Gastrocnemius medialis (tissue), 4 donors: Measurements from ENCODE around the gene NUBP1. TPM values are rescaled to one million over a fixed set of nuclear protein-coding genes. Genes with fewer than 3 reads are reported as not detected.

Source experiments
- ATAC-seq, 2 donors: fragments of 150-250 bp; one replicate each; pipeline ENCODE4 v1.9.1; 2016
- DNase-seq, 2 donors: peaks; one replicate each; pipeline ENCODE4 v3.0.0-alpha.2; 2019
- H3K27ac ChIP-seq, 4 donors: fragments of 200-600 bp; sonication (generic); 1 replicate in 1 of 4; 2 replicates in 3 of 4; pipeline ENCODE4 v1.5.1; 2016 to 2018; ENCODE audit warnings: mild to moderate bottlenecking in 2 of 4, moderate library complexity in 1 of 4
- H3K27me3 ChIP-seq, 3 donors: fragments of 200-600 bp; sonication (generic) in 2 of 3; 1 replicate in 1 of 3; 2 replicates in 2 of 3; pipeline versions ENCODE4 v1.5.1 to v1.6.0; 2016 to 2019; ENCODE audit warnings: mild to moderate bottlenecking in 1 of 3, moderate library complexity in 1 of 3
- H3K36me3 ChIP-seq, 2 donors: fragments of 200-600 bp; sonication (generic) in 1 of 2; one replicate each; pipeline ENCODE4 v1.5.1; 2017 to 2018
- H3K4me1 ChIP-seq, 2 donors: fragments of 200-600 bp; sonication (generic) in 1 of 2; one replicate each; pipeline ENCODE4 v1.5.1; 2016 to 2017; ENCODE audit warnings: mild to moderate bottlenecking in 2 of 2
- H3K4me3 ChIP-seq, 4 donors: fragments of 200-600 bp; sonication (generic) in 3 of 4; 1 replicate in 1 of 4; 2 replicates in 3 of 4; pipeline ENCODE4 v1.5.1; 2016 to 2019; ENCODE audit warnings: mild to moderate bottlenecking in 2 of 4
- H3K9me3 ChIP-seq, 3 donors: fragments of 200-600 bp; sonication (generic) in 2 of 3; 1 replicate in 1 of 3; 2 replicates in 2 of 3; pipeline ENCODE4 v1.5.1; 2016 to 2019
- POLR2A ChIP-seq, 2 donors: fragments of 450-650 bp; IDR thresholded peaks; one replicate each; pipeline ENCODE4 v1.6.1; 2017; ENCODE audit warnings: antibody characterized with exemption in 2 of 2, mild to moderate bottlenecking in 2 of 2, moderate library complexity in 2 of 2
- in situ Hi-C, 4 donors: fragments of 200-750 bp; cut with MboI; loops; one replicate each; pipeline versions ENCODE4 v1.15.0 to v1.8.0; 2017; ENCODE audit warnings: low sequenced_read_pairs in 4 of 4
- intact Hi-C: fragments of 100-400 bp; cut with DNase I; formaldehyde crosslinking; loops from one replicate; pipeline ENCODE4 v1.15.1; 2023; ENCODE audit warnings: low total_unique reads
- total RNA-seq, 4 donors: library from RNA; depleted of rRNA; stranded (reverse); fragments of >200 nt; gene quantifications; one replicate each; pipeline versions ENCODE4 v1.1.0 to v1.2.3, GENCODE V29; 2016
- TF ChIP-seq, protein P1 (sequence below), 5 experiments: fragments of 450-650 bp in 3 of 5; fragments of 200-600 bp in 2 of 5; sonication (generic) in 2 of 5; IDR thresholded peaks in 4 of 5; conservative IDR thresholded peaks in 1 of 5; 1 replicate in 4 of 5; 2 replicates in 1 of 5; pipeline ENCODE4 v1.5.1; 2016 to 2019; ENCODE audit warnings: antibody characterized with exemption in 5 of 5, mild to moderate bottlenecking in 3 of 5, moderate library complexity in 3 of 5

Gene NUBP1
- total RNA-seq, 4 donors from 2014 or later = 19.2 to 38.5 (median 26.9) TPM

GRCh38 chr16:10753670-10754069 lies 10.0 kb downstream of the NUBP1 start:
- H3K27me3 ChIP-seq = no peaks in the 10 kb centered on the region
- H3K36me3 ChIP-seq = peaks cover 0 to 87% of the 10 kb centered on the region in 2 donors
- no peaks in the 10 kb centered on the region for H3K4me1 ChIP-seq
- intact Hi-C loops = no loop called here
- DNase-seq (no peak), ATAC-seq (no peak)
- H3K9me3 ChIP-seq = no peaks in the 10 kb centered on the region
- in situ Hi-C loops = no loop called here
- no peak overlapping the region for H3K4me3 ChIP-seq
- TF ChIP-seq POLR2A (IDR thresholded peaks at IDR 0.05) = no peak
- TF ChIP-seq, protein P1, sequence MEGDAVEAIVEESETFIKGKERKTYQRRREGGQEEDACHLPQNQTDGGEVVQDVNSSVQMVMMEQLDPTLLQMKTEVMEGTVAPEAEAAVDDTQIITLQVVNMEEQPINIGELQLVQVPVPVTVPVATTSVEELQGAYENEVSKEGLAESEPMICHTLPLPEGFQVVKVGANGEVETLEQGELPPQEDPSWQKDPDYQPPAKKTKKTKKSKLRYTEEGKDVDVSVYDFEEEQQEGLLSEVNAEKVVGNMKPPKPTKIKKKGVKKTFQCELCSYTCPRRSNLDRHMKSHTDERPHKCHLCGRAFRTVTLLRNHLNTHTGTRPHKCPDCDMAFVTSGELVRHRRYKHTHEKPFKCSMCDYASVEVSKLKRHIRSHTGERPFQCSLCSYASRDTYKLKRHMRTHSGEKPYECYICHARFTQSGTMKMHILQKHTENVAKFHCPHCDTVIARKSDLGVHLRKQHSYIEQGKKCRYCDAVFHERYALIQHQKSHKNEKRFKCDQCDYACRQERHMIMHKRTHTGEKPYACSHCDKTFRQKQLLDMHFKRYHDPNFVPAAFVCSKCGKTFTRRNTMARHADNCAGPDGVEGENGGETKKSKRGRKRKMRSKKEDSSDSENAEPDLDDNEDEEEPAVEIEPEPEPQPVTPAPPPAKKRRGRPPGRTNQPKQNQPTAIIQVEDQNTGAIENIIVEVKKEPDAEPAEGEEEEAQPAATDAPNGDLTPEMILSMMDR (IDR thresholded peaks at IDR 0.05 in 4 of 5, conservative IDR thresholded peaks at IDR 0.05 in 1 of 5) = no peak
- H3K27ac ChIP-seq = no peak overlapping the region

DNA sequence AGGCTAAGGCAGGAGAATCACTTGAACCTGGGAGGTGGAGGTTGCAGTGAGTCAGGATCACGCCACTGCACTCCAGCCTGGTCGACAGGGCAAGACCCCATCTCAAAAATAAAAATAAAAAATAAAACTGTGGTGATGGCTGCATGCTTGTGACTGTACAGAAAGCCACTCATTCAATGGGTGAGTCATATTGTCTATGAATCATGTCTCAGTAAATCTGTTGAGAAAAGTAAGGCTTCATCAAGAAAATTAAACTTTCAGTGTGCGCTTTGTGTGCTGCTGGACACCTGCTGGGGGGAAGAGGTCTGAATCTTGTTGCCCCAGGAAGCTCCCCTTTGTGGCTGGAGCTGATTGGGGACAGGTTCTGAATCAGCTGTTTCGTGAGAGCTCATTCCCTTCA lies 11.3 kb downstream of the NUBP1 start:
- intact Hi-C loops (no loop called here), in situ Hi-C loops (no loop called here)
- no peak for DNase-seq
- no peak for ATAC-seq
- TF ChIP-seq POLR2A (IDR thresholded peaks at IDR 0.05) = no peak
- TF ChIP-seq, protein P1 (IDR thresholded peaks at IDR 0.05 in 4 of 5, conservative IDR thresholded peaks at IDR 0.05 in 1 of 5) = no peak
- Histone ChIP-seq H3K36me3 (peaks cover 0 to 94% of the 10 kb centered on the region in 2 donors), H3K27ac (no peak overlapping the region), H3K27me3 (no peaks in the 10 kb centered on the region), H3K9me3 (no peaks in the 10 kb centered on the region), H3K4me1 (no peaks in the 10 kb centered on the region), H3K4me3 (no peak overlapping the region)

DNA sequence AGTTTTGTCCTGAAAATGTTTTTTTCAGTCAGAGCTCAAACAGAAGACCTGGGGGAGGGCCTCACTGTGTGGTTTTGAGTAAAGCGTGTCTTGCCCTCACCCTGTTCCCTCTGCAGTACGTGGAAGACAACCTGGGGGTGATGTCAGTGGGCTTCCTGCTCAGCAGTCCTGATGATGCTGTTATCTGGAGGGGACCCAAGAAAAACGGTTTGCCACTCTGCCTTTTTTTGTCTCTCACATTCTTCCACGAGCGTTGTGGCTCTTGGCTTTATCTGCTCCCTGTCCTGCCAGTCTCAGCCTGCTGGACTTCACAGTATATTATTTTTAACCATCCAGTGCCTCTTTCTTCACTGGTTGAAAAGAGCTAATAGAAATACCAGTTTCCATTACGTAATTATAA lies 12.9 kb downstream of the NUBP1 start:
- peaks cover 0 to 100% of the 10 kb centered on the region in 2 donors for H3K36me3 ChIP-seq
- DNase-seq = no peak
- TF ChIP-seq POLR2A (IDR thresholded peaks at IDR 0.05) = no peak
- TF ChIP-seq, protein P1 (IDR thresholded peaks at IDR 0.05 in 4 of 5, conservative IDR thresholded peaks at IDR 0.05 in 1 of 5) = no peak

GRCh38 chr16:10760858-10761257 lies 17.2 kb downstream of the NUBP1 start:
- no peak overlapping the region for H3K4me3 ChIP-seq
- TF ChIP-seq POLR2A (IDR thresholded peaks at IDR 0.05) = no peak
- TF ChIP-seq, protein P1 (IDR thresholded peaks at IDR 0.05 in 4 of 5, conservative IDR thresholded peaks at IDR 0.05 in 1 of 5) = no peak
- no peaks in the 10 kb centered on the region for H3K9me3 ChIP-seq
- DNase-seq (no peak), ATAC-seq (no peak)
- intact Hi-C loops = no loop called here
- H3K36me3 ChIP-seq = peaks cover 0 to 94% of the 10 kb centered on the region in 2 donors
- in situ Hi-C loops = no loop called here
- no peak overlapping the region for H3K27ac ChIP-seq
- H3K4me1 ChIP-seq = no peaks in the 10 kb centered on the region
- H3K27me3 ChIP-seq = no peaks in the 10 kb centered on the region

More for the DNA sequence above, 12.9 kb downstream of the NUBP1 start:
- no peaks in the 10 kb centered on the region for H3K4me1 ChIP-seq
- no peaks in the 10 kb centered on the region for H3K27me3 ChIP-seq
- intact Hi-C loops (no loop called here), in situ Hi-C loops (no loop called here)
- no peak for ATAC-seq
- H3K9me3 ChIP-seq = no peaks in the 10 kb centered on the region
- H3K27ac ChIP-seq = no peak overlapping the region
- no peak overlapping the region for H3K4me3 ChIP-seq

GRCh38 chr16:10761373-10761772 lies 17.7 kb downstream of the NUBP1 start:
- no peak overlapping the region for H3K27ac ChIP-seq
- no peak overlapping the region for H3K4me3 ChIP-seq
- no peaks in the 10 kb centered on the region for H3K27me3 ChIP-seq
- DNase-seq (no peak), ATAC-seq (no peak)
- no peaks in the 10 kb centered on the region for H3K4me1 ChIP-seq
- in situ Hi-C loops (no loop called here), intact Hi-C loops (no loop called here)
- no peaks in the 10 kb centered on the region for H3K9me3 ChIP-seq
- TF ChIP-seq, protein P1 (IDR thresholded peaks at IDR 0.05 in 4 of 5, conservative IDR thresholded peaks at IDR 0.05 in 1 of 5) = no peak
- TF ChIP-seq POLR2A (IDR thresholded peaks at IDR 0.05) = no peak
- peaks cover 0 to 92% of the 10 kb centered on the region in 2 donors for H3K36me3 ChIP-seq
